Measurements from ENCODE around the gene DENND2A.
A peak's percentile ranks its signal among the peaks of the same experiment; 100 is the strongest.

The DENND2A gene

GRCh38 chr7:140600341-140600740, 40.3 kb downstream of the DENND2A start:
- Histone ChIP-seq H2AFZ (ENCODE audit: low read length, unreplicated experiment) (no peak overlapping the region), H3K36me3 (ENCODE audit: insufficient read depth, low read length) (no peaks in the 10 kb centered on the region), H3K27ac (ENCODE audit: low read depth, low read length) (no peak overlapping the region), H3K4me3 (ENCODE audit: low read depth, low read length) (no peak overlapping the region), H3K4me1 (ENCODE audit: control insufficient read depth, insufficient read depth, low read length, unreplicated experiment) (peaks cover 3% of the 10 kb centered on the region), H3K27me3 (ENCODE audit: insufficient read depth, low read length) (no peaks in the 10 kb centered on the region), H3K79me2 (ENCODE audit: control insufficient read depth, insufficient read depth, low read length, unreplicated experiment) (no peaks in the 10 kb centered on the region)

- peaks cover 3% of the 10 kb centered on the region for H3K4me1 ChIP-seq (ENCODE audit: control insufficient read depth, insufficient read depth, low read length, unreplicated experiment)
- no peaks in the 10 kb centered on the region for H3K36me3 ChIP-seq (ENCODE audit: insufficient read depth, low read length)
- peak overlapping the region; percentile 73 for H2AFZ ChIP-seq (ENCODE audit: low read length, unreplicated experiment)
- H3K27ac ChIP-seq (ENCODE audit: low read depth, low read length): peak overlapping the region; percentile 4; the same call in 1 of the 2 replicates
- no peaks in the 10 kb centered on the region for H3K79me2 ChIP-seq (ENCODE audit: control insufficient read depth, insufficient read depth, low read length, unreplicated experiment)
- no peaks in the 10 kb centered on the region for H3K27me3 ChIP-seq (ENCODE audit: insufficient read depth, low read length)
- H3K4me3 ChIP-seq (ENCODE audit: low read depth, low read length): no peak overlapping the region
These were observed 43.1 kb downstream of the DENND2A start for GRCh38 chr7:140597428-140597949.

GRCh38 chr7:140596519-140597427, 43.8 kb downstream of the DENND2A start:
- H3K4me1 ChIP-seq (ENCODE audit: control insufficient read depth, insufficient read depth, low read length, unreplicated experiment): peaks cover 3% of the 10 kb centered on the region
- no peaks in the 10 kb centered on the region for H3K79me2 ChIP-seq (ENCODE audit: control insufficient read depth, insufficient read depth, low read length, unreplicated experiment)
- H2AFZ ChIP-seq (ENCODE audit: low read length, unreplicated experiment): peak overlapping the region; percentile 73
- peak overlapping the region; percentile 4; the same call in 1 of the 2 replicates for H3K27ac ChIP-seq (ENCODE audit: low read depth, low read length)
- H3K36me3 ChIP-seq (ENCODE audit: insufficient read depth, low read length): no peaks in the 10 kb centered on the region
- H3K27me3 ChIP-seq (ENCODE audit: insufficient read depth, low read length): no peaks in the 10 kb centered on the region
- H3K4me3 ChIP-seq (ENCODE audit: low read depth, low read length): no peak overlapping the region

- Histone ChIP-seq H2AFZ (ENCODE audit: low read length, unreplicated experiment) (no peak overlapping the region), H3K4me1 (ENCODE audit: control insufficient read depth, insufficient read depth, low read length, unreplicated experiment) (peaks cover 3% of the 10 kb centered on the region), H3K4me3 (ENCODE audit: low read depth, low read length) (no peak overlapping the region), H3K27me3 (ENCODE audit: insufficient read depth, low read length) (no peaks in the 10 kb centered on the region), H3K27ac (ENCODE audit: low read depth, low read length) (no peak overlapping the region), H3K79me2 (ENCODE audit: control insufficient read depth, insufficient read depth, low read length, unreplicated experiment) (no peaks in the 10 kb centered on the region), H3K36me3 (ENCODE audit: insufficient read depth, low read length) (no peaks in the 10 kb centered on the region)
These were observed 45.0 kb downstream of the DENND2A start for GRCh38 chr7:140595468-140596092.

- no peaks in the 10 kb centered on the region for H3K79me2 ChIP-seq (ENCODE audit: control insufficient read depth, insufficient read depth, low read length, unreplicated experiment)
- H3K4me1 ChIP-seq (ENCODE audit: control insufficient read depth, insufficient read depth, low read length, unreplicated experiment): peaks cover 3% of the 10 kb centered on the region
- H2AFZ ChIP-seq (ENCODE audit: low read length, unreplicated experiment): no peak overlapping the region
- H3K27me3 ChIP-seq (ENCODE audit: insufficient read depth, low read length): no peaks in the 10 kb centered on the region
- no peak overlapping the region for H3K27ac ChIP-seq (ENCODE audit: low read depth, low read length)
- H3K4me3 ChIP-seq (ENCODE audit: low read depth, low read length): no peak overlapping the region
- no peaks in the 10 kb centered on the region for H3K36me3 ChIP-seq (ENCODE audit: insufficient read depth, low read length)
These were observed 46.4 kb downstream of the DENND2A start for GRCh38 chr7:140594131-140594691.

- Histone ChIP-seq H3K27me3 (ENCODE audit: insufficient read depth, low read length) (no peaks in the 10 kb centered on the region), H3K27ac (ENCODE audit: low read depth, low read length) (no peak overlapping the region), H3K4me3 (ENCODE audit: low read depth, low read length) (no peak overlapping the region), H3K36me3 (ENCODE audit: insufficient read depth, low read length) (no peaks in the 10 kb centered on the region), H2AFZ (ENCODE audit: low read length, unreplicated experiment) (no peak overlapping the region), H3K79me2 (ENCODE audit: control insufficient read depth, insufficient read depth, low read length, unreplicated experiment) (no peaks in the 10 kb centered on the region), H3K4me1 (ENCODE audit: control insufficient read depth, insufficient read depth, low read length, unreplicated experiment) (peaks cover 3% of the 10 kb centered on the region)
These were observed 47.0 kb downstream of the DENND2A start for GRCh38 chr7:140593672-140593982.

GRCh38 chr7:140592964-140593671, 47.5 kb downstream of the DENND2A start:
- no peaks in the 10 kb centered on the region for H3K79me2 ChIP-seq (ENCODE audit: control insufficient read depth, insufficient read depth, low read length, unreplicated experiment)
- H3K27ac ChIP-seq (ENCODE audit: low read depth, low read length): no peak overlapping the region
- no peaks in the 10 kb centered on the region for H3K27me3 ChIP-seq (ENCODE audit: insufficient read depth, low read length)
- H3K4me3 ChIP-seq (ENCODE audit: low read depth, low read length): no peak overlapping the region
- peaks cover 3% of the 10 kb centered on the region for H3K4me1 ChIP-seq (ENCODE audit: control insufficient read depth, insufficient read depth, low read length, unreplicated experiment)
- H3K36me3 ChIP-seq (ENCODE audit: insufficient read depth, low read length): no peaks in the 10 kb centered on the region
- H2AFZ ChIP-seq (ENCODE audit: low read length, unreplicated experiment): no peak overlapping the region

- Histone ChIP-seq H3K27me3 (ENCODE audit: insufficient read depth, low read length) (peaks cover 6% of the 10 kb centered on the region; the same call in 1 of the 2 replicates), H3K36me3 (ENCODE audit: insufficient read depth, low read length) (no peaks in the 10 kb centered on the region), H3K4me1 (ENCODE audit: control insufficient read depth, insufficient read depth, low read length, unreplicated experiment) (no peaks in the 10 kb centered on the region), H3K79me2 (ENCODE audit: control insufficient read depth, insufficient read depth, low read length, unreplicated experiment) (no peaks in the 10 kb centered on the region), H3K27ac (ENCODE audit: low read depth, low read length) (no peak overlapping the region), H2AFZ (ENCODE audit: low read length, unreplicated experiment) (no peak overlapping the region), H3K4me3 (ENCODE audit: low read depth, low read length) (no peak overlapping the region)
These were observed 49.3 kb downstream of the DENND2A start for GRCh38 chr7:140591180-140591902.

GRCh38 chr7:140587243-140587642, 53.4 kb downstream of the DENND2A start:
- no peak overlapping the region for H3K4me3 ChIP-seq (ENCODE audit: low read depth, low read length)
- peaks cover 6% of the 10 kb centered on the region; the same call in 1 of the 2 replicates for H3K27me3 ChIP-seq (ENCODE audit: insufficient read depth, low read length)

GRCh38 chr7:140586516-140586915, 54.1 kb downstream of the DENND2A start:
- Histone ChIP-seq H3K4me1 (ENCODE audit: control insufficient read depth, insufficient read depth, low read length, unreplicated experiment) (no peaks in the 10 kb centered on the region), H2AFZ (ENCODE audit: low read length, unreplicated experiment) (no peak overlapping the region), H3K27me3 (ENCODE audit: insufficient read depth, low read length) (peaks cover 6% of the 10 kb centered on the region; the same call in 1 of the 2 replicates), H3K27ac (ENCODE audit: low read depth, low read length) (no peak overlapping the region), H3K4me3 (ENCODE audit: low read depth, low read length) (no peak overlapping the region), H3K79me2 (ENCODE audit: control insufficient read depth, insufficient read depth, low read length, unreplicated experiment) (no peaks in the 10 kb centered on the region), H3K36me3 (ENCODE audit: insufficient read depth, low read length) (no peaks in the 10 kb centered on the region)

More at GRCh38 chr7:140587243-140587642, 53.4 kb downstream of the DENND2A start:
- Histone ChIP-seq H3K79me2 (ENCODE audit: control insufficient read depth, insufficient read depth, low read length, unreplicated experiment) (no peaks in the 10 kb centered on the region), H2AFZ (ENCODE audit: low read length, unreplicated experiment) (no peak overlapping the region), H3K36me3 (ENCODE audit: insufficient read depth, low read length) (no peaks in the 10 kb centered on the region), H3K27ac (ENCODE audit: low read depth, low read length) (no peak overlapping the region), H3K4me1 (ENCODE audit: control insufficient read depth, insufficient read depth, low read length, unreplicated experiment) (no peaks in the 10 kb centered on the region)
